Left ventricle myocardium inferior (tissue), 1 donor: ENCODE data around the gene SLC22A14. TPM values are rescaled to one million over a fixed set of nuclear protein-coding genes. Genes with fewer than 3 reads are reported as not detected.

ENCODE experiments used
- DNase-seq: peaks from one replicate; pipeline ENCODE4 v3.0.0-alpha.2; 2020
- H3K27ac ChIP-seq: fragments of 200-600 bp; replicated peaks from 2 replicates; pipeline ENCODE4 v1.8.0; 2021
- H3K27me3 ChIP-seq: fragments of 200-600 bp; 2 replicates; pipeline ENCODE4 v1.8.0; 2021; ENCODE audit warnings: low read depth
- H3K36me3 ChIP-seq: fragments of 200-600 bp; 2 replicates; pipeline ENCODE4 v1.8.0; 2021
- H3K4me1 ChIP-seq: fragments of 200-600 bp; 2 replicates; pipeline ENCODE4 v1.8.0; 2021
- H3K4me3 ChIP-seq: fragments of 200-600 bp; 2 replicates; pipeline ENCODE4 v1.8.0; 2021; ENCODE audit warnings: mild to moderate bottlenecking, moderate library complexity
- H3K9me3 ChIP-seq: fragments of 200-600 bp; replicated peaks from 2 replicates; pipeline ENCODE4 v1.8.0; 2021
- CTCF ChIP-seq: fragments of 200-600 bp; IDR thresholded peaks from 2 replicates; pipeline ENCODE4 v1.8.0; 2021; ENCODE audit warnings: antibody characterized with exemption, mild to moderate bottlenecking, borderline replicate concordance
- intact Hi-C: fragments of 100-400 bp; cut with micrococcal nuclease; formaldehyde crosslinking; loops from one replicate; pipeline ENCODE4 v1.11.0; 2022
- total RNA-seq: library from RNA; stranded (reverse); fragmentation: NEBNext Ultra II Directional; extraction: Animal tissue kit (Norgen Biotek cat#: 25700); gene quantifications from one replicate; pipeline ENCODE4 v1.2.1, GENCODE V29; 2021
- donor health status: DM: no; HTN: yes; CAD: no; lungs with severe emphysema.

SLC22A14 gene
- total RNA-seq, 1 donor from 2014 or later: not detected

- DNase-seq: no peak
- no peaks in the 10 kb centered on the region for H3K27me3 ChIP-seq
- intact Hi-C loops: no loop called here
- no peak overlapping the region for H3K27ac ChIP-seq
- no peak overlapping the region for H3K4me3 ChIP-seq
- TF ChIP-seq CTCF: no peak
- no peaks in the 10 kb centered on the region for H3K9me3 ChIP-seq
- H3K36me3 ChIP-seq: no peaks in the 10 kb centered on the region
- H3K4me1 ChIP-seq: peaks cover 13% of the 10 kb centered on the region
These were observed 11.5 kb upstream of the SLC22A14 start for GRCh38 chr3:38270606-38271005.

- DNase-seq: no peak
- Histone ChIP-seq H3K9me3 (no peaks in the 10 kb centered on the region), H3K27ac (no peak overlapping the region), H3K4me1 (peaks cover 8% of the 10 kb centered on the region), H3K27me3 (no peaks in the 10 kb centered on the region), H3K4me3 (no peak overlapping the region), H3K36me3 (no peaks in the 10 kb centered on the region)
- intact Hi-C loops: no loop called here
- TF ChIP-seq CTCF: no peak
These were observed 10.5 kb upstream of the SLC22A14 start for GRCh38 chr3:38271553-38271952.

- no peaks in the 10 kb centered on the region for H3K27me3 ChIP-seq
- DNase-seq: no peak
- no peak overlapping the region for H3K4me3 ChIP-seq
- no peak for TF ChIP-seq CTCF
- no peaks in the 10 kb centered on the region for H3K36me3 ChIP-seq
- H3K9me3 ChIP-seq: no peaks in the 10 kb centered on the region
- intact Hi-C loops: no loop called here
- H3K4me1 ChIP-seq: peaks cover 3% of the 10 kb centered on the region
- H3K27ac ChIP-seq: no peak overlapping the region
These were observed 7.0 kb upstream of the SLC22A14 start for GRCh38 chr3:38274864-38275649.

GRCh38 chr3:38275658-38276057 is 6.4 kb upstream of the SLC22A14 start:
- H3K36me3 ChIP-seq: no peaks in the 10 kb centered on the region
- H3K9me3 ChIP-seq: no peaks in the 10 kb centered on the region
- TF ChIP-seq CTCF: no peak
- H3K27ac ChIP-seq: no peak overlapping the region
- H3K4me3 ChIP-seq: no peak overlapping the region
- peaks cover 3% of the 10 kb centered on the region for H3K4me1 ChIP-seq
- no peaks in the 10 kb centered on the region for H3K27me3 ChIP-seq
- DNase-seq: no peak
- intact Hi-C loops: no loop called here

GRCh38 chr3:38276081-38276916 is 5.8 kb upstream of the SLC22A14 start:
- no peaks in the 10 kb centered on the region for H3K9me3 ChIP-seq
- H3K36me3 ChIP-seq: no peaks in the 10 kb centered on the region
- H3K4me1 ChIP-seq: peaks cover 3% of the 10 kb centered on the region
- H3K27ac ChIP-seq: no peak overlapping the region
- TF ChIP-seq CTCF: no peak
- no peak for DNase-seq
- no peak overlapping the region for H3K4me3 ChIP-seq
- intact Hi-C loops: no loop called here
- no peaks in the 10 kb centered on the region for H3K27me3 ChIP-seq
